Stimulated activated CD8-positive, alpha-beta memory T cell treated with anti-CD3 and anti-CD28 coated beads, Interleukin-12 subunit alpha, Interleukin-12 subunit beta, amount 100 ng/mL, for 24 hours (primary cell): ENCODE data around the gene TAOK3.
"Not testable (repeated sequence)": the region's sequence is repeated elsewhere in the genome, so short reads cannot be mapped to it uniquely, and the experiment has no call there.

ENCODE experiments used
- DNase-seq: peaks from one replicate; pipeline ENCODE4 v3.0.0-alpha.2; 2020; ENCODE audit errors: extremely low read depth

The TAOK3 gene

DNA sequence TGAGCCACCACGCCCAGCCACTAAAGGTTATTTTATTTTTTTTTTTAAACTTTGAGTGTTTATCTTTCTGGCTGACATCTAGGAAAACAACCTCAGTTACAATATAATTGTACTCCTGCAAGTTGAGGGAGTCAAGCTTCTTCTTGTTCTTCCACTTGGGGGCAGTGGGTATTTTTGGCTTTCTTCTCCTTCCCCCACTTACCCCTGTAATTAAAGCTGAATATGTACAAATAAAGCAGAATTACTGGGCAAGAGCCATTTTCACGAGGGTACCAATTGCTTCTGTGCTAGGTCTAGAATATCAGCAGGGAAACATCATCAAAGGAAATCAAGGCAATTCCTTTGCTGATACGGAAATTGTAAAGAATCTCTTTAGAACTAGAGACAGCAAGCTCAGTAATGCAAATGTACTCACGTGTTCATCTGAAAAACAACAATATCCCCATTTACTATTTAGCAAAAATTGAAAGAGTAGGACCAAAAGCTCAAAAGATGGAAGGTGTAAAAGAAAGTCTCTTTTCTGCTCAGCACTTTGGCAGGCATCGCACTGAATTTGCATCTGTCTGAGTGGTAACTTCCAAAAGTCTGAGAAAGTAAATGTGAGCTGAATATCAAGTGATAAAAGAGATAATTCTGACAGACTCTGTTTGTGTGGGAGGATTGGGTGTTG is 72.8 kb downstream of the TAOK3 start:
- no peak for DNase-seq

DNA sequence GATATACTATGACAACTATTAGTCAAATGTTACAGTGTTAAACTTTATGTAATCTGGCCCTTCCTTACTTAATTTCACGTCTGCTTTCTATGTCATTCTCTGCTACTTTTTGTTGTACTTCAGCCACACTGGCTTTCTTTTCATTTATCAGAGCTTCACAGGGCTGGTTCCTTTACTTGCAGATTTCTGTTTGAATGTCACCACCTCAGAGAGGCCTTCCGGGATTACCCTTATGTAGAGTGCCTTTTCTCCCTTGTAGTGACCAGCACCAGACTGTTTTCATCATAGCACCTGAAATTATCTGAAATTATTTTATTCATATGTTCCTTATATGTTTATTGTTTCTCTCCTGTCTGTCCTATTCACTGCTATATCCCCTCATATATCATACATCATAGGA is 75.4 kb downstream of the TAOK3 start:
- no peak for DNase-seq

DNA sequence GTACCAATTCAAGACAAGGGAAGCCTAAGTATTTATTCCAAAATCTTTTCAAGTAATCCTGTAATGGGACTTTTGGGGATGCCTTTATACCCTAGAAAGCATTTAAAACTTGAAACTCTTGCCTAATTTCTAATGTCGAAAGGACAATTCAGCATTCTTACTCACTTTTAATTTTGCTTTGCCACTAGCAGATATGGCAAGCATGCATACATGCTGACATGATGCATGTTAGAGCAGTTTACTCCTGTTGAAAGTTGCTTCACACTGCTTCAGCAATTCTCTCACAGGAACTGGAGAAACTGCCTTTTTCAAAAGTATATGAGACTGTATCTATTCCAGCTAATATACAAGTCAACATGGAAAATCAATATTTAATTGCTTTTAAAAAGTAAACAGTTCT is 79.9 kb downstream of the TAOK3 start:
- no peak for DNase-seq

GRCh38 chr12:118290130-118290529 is 82.6 kb downstream of the TAOK3 start:
- no peak for DNase-seq

DNA sequence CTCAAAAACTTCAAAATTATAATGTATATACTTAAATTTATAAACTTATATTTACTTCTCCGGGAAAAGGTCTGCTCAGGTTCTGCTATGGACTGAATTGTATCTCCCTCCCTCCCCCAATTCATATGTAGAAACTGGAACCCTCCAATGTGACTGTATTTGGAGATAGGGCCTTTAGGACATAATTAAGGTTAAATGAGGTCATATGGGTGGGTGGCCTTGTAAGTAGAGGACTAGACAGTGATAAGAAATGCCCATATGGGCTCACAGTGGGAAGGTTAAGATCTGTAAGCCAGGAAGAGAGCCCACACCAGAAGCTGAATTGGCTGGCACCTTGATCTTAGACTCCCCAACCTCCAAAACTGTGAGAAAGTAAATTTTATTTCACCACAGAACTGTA is 84.5 kb downstream of the TAOK3 start:
- DNase-seq = no peak

- DNase-seq = no peak
These were observed 85.0 kb downstream of the TAOK3 start for GRCh38 chr12:118287728-118288127.

DNA sequence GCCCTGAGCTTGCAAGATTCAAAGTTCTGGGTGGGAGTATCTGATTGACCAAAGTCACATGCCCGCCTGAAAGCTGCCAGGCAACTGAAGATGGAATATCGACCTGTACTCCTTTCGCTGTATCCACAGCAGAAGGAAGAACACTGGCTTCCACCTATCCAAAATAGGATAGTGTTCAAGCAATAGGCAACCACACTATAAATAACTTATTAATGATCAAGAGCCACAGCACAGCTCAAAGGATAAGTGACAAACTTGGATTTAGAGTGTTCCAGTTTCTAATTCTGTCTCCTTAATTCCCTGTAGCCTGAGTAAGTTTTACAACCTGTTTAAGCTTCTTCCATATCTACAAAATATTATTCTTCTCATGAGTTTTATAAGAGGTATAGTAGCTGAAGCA is 89.9 kb downstream of the TAOK3 start:
- DNase-seq = no peak

- DNase-seq = not testable (repeated sequence)
These were observed 94.4 kb downstream of the TAOK3 start for GRCh38 chr12:118278288-118278687.

DNA sequence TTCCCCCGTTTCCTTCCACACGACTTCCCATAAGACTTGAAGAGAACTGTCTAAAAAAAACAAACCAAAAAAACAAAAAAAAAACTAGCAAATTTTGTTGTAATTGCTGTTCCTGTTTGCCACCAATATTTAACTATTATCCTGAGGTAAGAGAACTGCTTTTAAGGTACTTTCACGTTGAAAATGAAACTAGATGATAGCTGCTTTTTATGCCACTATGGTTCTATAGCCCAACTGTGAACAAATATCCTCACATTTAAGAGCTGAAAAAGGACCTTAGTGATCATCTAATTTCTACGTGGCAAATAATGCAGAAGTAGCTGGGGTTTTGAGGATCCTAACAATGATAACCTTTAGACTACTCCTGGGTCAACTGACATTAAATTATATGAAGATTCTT is 98.6 kb downstream of the TAOK3 start:
- DNase-seq = no peak

- no peak for DNase-seq
These were observed 100.8 kb downstream of the TAOK3 start for GRCh38 chr12:118271770-118272417.

DNA sequence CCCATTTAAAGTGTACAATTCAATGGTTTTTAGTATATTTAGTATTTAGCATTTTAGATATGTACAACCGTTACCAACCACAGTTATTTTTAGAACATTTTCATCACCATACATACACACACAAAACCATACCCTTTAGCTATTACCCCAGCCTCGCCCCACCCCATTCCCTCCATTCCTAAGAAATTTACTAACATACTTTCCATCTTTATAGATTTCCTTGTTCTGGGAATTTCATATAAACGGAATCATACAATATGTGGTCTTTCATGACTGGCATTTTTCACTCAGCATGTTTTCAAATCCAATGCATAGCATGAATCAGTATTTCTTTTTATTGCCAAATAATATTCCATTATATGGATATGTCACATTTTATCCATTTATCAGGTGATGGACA is 101.5 kb downstream of the TAOK3 start:
- no peak for DNase-seq

DNA sequence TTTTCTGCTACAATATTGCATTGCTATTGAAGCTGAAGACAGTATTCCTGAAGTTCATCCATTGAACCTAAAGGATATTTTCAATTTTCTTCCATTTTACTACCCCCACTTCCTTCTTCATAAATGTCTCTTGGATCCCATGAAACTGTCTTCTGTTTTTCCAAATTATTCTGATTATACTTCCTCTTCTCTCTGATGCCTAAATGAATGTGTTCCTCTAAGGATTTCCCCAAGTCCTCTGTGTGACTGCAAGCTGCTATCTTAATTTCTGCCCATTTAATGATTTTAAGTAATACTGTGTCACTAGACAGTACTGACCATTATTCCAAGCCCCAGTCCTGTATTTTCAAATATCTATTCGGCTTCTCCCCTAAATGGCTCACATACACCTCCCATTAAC is 102.9 kb downstream of the TAOK3 start:
- DNase-seq = no peak

GRCh38 chr12:118259079-118259478 is 113.6 kb downstream of the TAOK3 start:
- DNase-seq = no peak

DNA sequence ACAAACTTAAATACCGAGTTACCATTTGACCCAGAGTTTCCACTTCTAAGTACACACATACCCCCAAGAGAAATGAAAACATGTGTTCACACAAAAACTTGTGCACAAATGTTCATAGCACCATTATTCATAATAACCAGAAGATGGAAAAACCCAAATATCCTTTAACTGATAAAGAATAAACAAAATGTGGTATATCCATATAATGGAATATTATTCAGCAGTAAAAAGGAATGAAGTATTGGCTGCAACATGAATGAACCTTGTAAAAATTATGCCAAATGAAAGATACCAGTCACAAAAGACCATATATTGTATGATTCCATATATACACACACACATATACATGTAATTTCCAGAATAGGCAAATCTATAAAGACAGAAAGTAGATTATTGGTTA is 116.4 kb downstream of the TAOK3 start:
- no peak for DNase-seq

- DNase-seq = no peak
These were observed 123.2 kb downstream of the TAOK3 start for GRCh38 chr12:118249547-118249946.

DNA sequence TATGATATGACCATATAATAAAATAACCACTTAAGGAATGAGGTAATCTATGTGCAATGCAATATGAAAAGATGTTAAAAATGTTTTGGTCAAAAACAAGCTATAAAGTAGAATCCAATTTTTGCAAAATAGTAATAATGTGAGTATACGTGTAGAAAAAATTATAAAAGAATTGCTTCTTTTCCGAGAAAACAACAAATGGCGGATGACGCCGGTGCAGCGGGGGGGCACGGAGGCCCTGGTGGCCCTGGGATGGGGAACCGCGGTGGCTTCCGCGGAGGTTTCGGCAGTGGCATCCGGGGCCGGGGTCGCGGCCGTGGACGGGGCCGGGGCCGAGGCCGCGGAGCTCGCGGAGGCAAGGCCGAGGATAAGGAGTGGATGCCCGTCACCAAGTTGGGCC is 126.8 kb downstream of the TAOK3 start:
- DNase-seq = not testable (repeated sequence)

DNA sequence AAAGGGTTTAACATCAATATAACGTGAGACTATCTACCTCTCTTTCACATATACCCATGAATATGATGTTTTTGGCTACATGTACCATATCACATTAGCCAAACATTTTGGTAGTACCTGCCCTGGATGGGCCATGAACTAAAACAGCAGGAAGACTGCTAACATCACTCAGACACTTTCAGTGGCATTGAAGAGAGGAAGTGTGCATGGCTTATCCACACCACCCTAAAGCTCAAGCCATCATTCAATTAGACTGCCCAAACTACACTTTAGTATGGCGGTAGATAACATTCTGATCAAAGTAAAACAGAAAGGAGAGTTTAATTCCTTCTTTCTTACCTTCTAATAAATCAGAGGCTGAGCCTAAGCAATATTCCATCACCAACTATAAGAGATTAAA is 133.8 kb downstream of the TAOK3 start:
- DNase-seq = no peak

GRCh38 chr12:118237908-118238307 is 134.8 kb downstream of the TAOK3 start:
- no peak for DNase-seq

DNA sequence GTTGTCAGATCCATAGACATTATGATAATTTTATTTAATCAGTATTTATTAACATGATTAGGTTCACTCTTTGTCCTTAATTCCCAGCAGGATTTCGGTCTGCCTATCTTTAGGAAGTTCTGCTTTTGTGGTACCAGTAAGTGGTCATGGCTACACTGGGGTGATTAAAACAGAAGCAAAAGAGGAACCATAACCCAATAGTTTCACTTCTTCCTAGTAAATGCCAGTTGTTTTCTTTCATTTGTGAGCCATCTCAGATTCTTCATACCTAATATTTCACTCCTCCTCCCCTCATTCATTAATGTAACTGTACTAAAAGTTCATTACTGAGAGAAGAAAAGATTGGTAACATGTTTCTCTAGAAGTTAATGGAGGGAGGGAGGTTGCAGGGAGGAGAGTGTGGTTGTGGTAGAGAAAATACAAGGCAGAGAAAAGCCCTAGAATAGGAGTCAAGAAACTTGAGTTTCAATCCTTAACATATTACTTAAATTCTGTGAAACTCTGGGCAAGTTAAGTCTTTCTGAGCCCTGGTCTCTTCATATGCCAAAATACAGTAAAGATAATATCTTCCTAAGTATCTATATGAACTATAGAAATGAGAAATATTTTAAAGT is 135.5 kb downstream of the TAOK3 start:
- DNase-seq = no peak

- no peak for DNase-seq
These were observed 152.0 kb downstream of the TAOK3 start for GRCh38 chr12:118220702-118221101.

DNA sequence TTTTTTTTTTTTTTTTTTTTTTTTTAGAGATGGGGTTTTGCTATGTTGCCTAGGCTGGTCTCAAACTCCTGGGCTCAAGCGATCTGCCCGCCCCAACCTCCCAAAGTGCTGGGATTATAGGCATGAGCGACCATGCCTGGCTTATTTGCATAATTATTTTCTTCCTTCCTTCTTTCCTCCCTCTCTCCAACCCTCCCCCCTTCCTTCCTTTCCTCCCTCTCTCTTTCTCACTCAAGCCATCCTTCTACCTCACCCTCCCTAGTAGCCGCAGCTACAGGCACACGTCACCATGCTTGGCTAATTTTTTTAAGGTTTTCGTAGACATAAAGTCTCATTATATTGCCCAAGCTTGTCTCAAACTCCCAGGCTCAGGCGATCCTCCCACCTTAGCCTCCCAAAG is 152.9 kb downstream of the TAOK3 start:
- no peak for DNase-seq

GRCh38 chr12:118219106-118219505 is 153.6 kb downstream of the TAOK3 start:
- DNase-seq = no peak

DNA sequence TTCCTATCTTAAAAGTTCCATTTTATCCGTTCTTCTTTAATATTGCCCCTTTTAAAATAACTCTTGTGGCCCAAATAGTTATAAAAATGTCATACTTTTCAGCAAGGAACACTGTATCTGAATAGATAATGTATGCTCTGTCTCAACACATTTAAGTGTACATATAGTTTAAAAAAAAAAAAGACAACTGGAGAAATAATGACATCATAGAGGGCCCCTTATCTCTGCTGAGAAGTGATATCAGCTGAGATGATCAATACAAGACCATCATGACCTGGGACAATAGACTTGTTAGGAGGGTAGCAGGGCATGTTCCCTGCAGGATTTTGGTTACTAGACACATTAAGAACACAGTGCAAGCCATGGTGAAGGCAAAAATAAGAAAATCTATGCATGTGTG is 159.3 kb downstream of the TAOK3 start:
- no peak for DNase-seq
